ENCODE data around the gene CCDC24. TPM values are rescaled to one million over a fixed set of nuclear protein-coding genes. Genes with fewer than 3 reads are reported as not detected.

CCDC24 gene
- total and polyA plus RNA-seq, 2 donors: 2.8 to 7.2 TPM

DNA sequence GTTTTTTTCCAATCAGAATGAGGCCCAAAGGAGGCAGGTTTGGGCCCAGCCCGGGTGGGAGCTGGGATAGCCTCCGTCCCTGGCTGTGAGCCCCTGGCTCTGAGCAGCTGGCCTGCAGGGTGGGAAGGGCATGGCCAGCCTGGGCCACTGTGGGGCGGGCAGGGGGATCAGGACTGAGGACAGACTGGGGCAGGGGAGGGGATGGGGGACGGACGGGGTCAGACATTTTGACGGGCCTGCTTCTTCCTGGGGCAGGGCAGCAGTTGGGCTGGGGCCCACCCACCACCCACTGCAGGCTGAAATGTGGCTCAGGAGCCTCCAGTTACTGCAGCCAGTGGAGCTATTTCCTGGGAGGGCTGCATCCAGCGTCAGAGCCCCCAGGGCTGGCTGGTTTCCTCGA is 42.4 kb downstream of the CCDC24 start:
- Histone ChIP-seq H3K4me1 (ENCODE audit: insufficient read depth) (peaks cover 3% of the 10 kb centered on the region), H3K36me3 (ENCODE audit: insufficient read depth) (no peaks in the 10 kb centered on the region), H3K27ac (ENCODE audit: low read depth) (no peak overlapping the region), H3K4me3 (ENCODE audit: low read depth, low read length) (no peak overlapping the region)
- 54% methylated on average over 8 of the region's 8 CpGs for WGBS
- DNase-seq (ENCODE audit: extremely low spot score): no peak

DNA sequence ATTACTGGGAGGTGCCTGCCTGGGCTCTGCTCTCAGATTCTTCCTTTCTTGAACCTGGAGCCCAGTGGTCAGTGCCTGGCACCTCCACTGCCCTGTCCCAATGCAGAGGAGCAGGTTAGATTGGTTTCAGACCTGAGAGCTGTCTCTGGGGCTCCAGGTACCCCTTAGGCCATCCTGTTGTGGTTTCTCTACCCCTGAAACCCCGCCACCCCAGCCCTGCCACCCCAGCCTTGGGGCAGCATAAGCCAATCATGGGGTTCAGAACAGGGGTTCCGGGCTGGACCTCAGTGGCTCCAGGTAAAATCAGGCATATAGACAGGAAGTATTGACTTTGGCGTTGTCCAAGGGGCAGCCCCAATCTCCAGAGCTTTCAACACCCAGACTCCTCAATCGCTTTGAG is 43.0 kb downstream of the CCDC24 start:
- no peak overlapping the region for H3K27ac ChIP-seq (ENCODE audit: low read depth)
- no peak overlapping the region for H3K4me3 ChIP-seq (ENCODE audit: low read depth, low read length)
- no peak for DNase-seq (ENCODE audit: extremely low spot score)
- no peaks in the 10 kb centered on the region for H3K36me3 ChIP-seq (ENCODE audit: insufficient read depth)
- 96% methylated on average over 4 of the region's 4 CpGs for WGBS
- peaks cover under 1% of the 10 kb centered on the region for H3K4me1 ChIP-seq (ENCODE audit: insufficient read depth)

DNA sequence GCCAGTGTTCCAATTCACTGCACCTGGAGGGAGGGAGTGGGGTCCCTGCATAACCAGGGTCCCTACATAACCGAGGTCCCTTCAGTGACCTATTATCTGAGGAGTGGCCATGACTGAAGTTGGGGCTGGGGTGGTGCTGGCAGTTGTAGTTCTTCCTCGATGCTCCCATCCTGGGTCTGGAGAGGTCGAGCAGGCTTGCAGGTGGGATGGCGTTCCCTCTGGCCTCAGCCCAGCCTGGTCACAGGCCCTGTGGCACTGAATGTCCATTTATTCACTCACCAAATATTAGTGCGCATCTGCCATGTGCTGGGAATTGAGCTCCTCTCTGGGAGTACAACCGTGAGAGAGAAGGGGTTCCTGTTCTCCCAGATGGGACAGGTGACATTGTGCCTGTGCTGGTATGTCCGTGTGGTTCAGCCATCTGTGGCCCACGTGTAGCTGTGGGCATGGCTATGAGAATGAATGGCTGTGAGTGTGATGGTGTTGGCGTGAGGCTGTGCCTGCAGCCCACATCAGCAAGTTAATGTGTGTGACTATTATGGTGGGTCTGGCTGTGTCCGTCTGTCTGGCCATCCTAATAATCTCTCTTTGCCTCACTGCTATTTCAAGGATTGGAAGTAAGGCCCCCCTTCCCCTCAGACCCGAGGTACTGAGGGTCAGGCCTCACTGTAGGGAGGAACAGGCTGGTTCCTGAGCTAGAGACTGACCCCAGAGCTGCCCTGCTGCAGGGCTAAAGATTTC is 43.7 kb downstream of the CCDC24 start:
- no peak overlapping the region for H3K4me3 ChIP-seq (ENCODE audit: low read depth, low read length)
- no peak overlapping the region for H3K27ac ChIP-seq (ENCODE audit: low read depth)
- WGBS: 71% methylated on average over 11 of the region's 11 CpGs
- H3K4me1 ChIP-seq (ENCODE audit: insufficient read depth): no peaks in the 10 kb centered on the region
- H3K36me3 ChIP-seq (ENCODE audit: insufficient read depth): no peaks in the 10 kb centered on the region
- no peak for DNase-seq (ENCODE audit: extremely low spot score)

DNA sequence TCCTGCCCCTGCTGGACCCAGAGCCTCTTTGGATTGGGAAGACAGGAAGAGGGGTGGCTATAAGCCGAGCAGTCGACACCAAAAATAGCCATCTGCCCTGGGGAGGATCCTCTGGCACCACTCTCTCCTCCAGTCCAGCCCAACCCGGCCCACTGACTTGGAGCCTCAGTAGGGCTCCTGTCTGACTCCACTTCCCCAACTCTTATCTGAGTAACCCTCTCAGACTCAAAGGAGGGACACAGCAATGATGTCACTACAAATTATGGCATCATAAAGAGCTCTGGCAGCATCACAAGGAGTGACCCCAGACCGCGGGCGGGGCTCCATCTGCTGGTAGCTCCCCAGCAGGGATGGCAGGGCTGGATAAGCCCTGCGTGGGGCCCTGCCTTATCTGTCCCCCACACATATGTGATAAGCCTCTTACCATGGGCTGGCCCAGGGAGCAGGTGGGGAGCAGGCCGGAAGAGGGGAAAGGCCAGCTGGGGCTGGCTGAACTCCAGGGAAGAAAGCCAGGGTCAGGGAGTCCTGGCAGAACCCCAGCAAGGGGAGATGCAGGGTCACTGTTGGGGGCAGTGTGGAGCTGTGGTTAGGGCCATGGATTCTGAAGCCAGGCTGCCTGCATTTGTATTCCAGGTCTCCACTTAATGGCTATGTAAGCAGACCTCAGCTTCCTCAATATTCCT is 44.5 kb downstream of the CCDC24 start:
- no peak for DNase-seq (ENCODE audit: extremely low spot score)
- Histone ChIP-seq H3K4me3 (ENCODE audit: low read depth, low read length) (no peak overlapping the region), H3K36me3 (ENCODE audit: insufficient read depth) (no peaks in the 10 kb centered on the region), H3K27ac (ENCODE audit: low read depth) (no peak overlapping the region), H3K4me1 (ENCODE audit: insufficient read depth) (no peaks in the 10 kb centered on the region)
- WGBS: 32% methylated on average over 8 of the region's 8 CpGs

DNA sequence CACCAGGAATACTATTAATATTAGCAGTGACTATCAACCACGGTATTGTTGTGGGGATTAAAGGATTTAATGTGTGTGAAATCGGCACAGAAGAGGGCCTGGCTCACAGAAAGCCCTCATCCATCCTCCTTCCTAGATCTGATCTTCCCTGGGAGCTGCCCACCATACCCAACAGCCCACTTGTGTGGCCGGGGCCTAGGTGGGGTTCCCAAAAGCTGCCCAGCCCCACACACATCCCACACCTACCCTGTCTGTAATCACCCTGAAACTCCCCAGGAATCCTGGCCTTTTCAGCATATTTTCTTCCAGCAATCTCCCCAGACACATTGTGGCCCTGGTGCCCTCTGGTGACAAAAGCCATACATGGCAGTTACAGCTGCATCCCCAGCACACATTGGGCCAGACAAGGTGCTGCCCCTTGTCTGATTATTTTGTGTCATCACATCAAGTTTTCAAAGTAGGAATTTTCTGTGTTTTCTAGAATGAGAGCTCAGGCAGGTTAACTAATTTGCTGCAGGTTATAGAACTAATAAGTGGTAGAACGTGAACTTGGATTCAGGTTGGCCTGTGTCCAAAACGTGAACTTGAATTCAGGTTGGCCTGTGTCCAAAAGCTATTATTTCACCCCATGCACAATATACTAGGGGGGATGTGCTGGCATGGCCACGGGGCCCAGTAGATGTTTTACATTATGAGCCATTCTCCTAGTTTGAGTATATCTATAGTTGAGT is 45.2 kb downstream of the CCDC24 start:
- DNase-seq (ENCODE audit: extremely low spot score): no peak
- Histone ChIP-seq H3K4me1 (ENCODE audit: insufficient read depth) (no peaks in the 10 kb centered on the region), H3K27ac (ENCODE audit: low read depth) (no peak overlapping the region), H3K36me3 (ENCODE audit: insufficient read depth) (no peaks in the 10 kb centered on the region), H3K4me3 (ENCODE audit: low read depth, low read length) (no peak overlapping the region)
- 9% methylated on average over 6 of the region's 6 CpGs for WGBS

DNA sequence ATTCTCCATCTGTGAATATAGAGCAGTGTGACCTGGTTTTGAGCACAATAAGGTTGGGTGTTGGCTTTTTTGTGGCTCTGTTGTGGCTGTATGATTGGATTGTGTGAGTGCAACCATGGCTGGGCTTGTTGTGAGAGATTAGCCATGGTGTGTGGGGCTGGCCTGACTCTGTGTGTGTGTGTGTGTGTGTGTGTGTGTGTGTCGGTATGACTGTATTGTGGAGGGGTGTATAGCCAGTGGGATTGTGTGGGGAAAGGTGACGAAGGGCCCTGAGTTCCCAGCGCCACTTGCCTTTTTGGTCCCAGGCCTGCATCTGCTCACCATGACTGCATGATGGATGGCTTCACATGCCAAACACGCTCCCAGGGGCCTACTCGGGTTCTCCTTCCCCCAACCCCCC is 45.8 kb downstream of the CCDC24 start:
- Histone ChIP-seq H3K27ac (ENCODE audit: low read depth) (no peak overlapping the region), H3K4me3 (ENCODE audit: low read depth, low read length) (no peak overlapping the region), H3K4me1 (ENCODE audit: insufficient read depth) (no peaks in the 10 kb centered on the region), H3K36me3 (ENCODE audit: insufficient read depth) (no peaks in the 10 kb centered on the region)
- WGBS: 75% methylated on average over 5 of the region's 5 CpGs
- DNase-seq (ENCODE audit: extremely low spot score): no peak

DNA sequence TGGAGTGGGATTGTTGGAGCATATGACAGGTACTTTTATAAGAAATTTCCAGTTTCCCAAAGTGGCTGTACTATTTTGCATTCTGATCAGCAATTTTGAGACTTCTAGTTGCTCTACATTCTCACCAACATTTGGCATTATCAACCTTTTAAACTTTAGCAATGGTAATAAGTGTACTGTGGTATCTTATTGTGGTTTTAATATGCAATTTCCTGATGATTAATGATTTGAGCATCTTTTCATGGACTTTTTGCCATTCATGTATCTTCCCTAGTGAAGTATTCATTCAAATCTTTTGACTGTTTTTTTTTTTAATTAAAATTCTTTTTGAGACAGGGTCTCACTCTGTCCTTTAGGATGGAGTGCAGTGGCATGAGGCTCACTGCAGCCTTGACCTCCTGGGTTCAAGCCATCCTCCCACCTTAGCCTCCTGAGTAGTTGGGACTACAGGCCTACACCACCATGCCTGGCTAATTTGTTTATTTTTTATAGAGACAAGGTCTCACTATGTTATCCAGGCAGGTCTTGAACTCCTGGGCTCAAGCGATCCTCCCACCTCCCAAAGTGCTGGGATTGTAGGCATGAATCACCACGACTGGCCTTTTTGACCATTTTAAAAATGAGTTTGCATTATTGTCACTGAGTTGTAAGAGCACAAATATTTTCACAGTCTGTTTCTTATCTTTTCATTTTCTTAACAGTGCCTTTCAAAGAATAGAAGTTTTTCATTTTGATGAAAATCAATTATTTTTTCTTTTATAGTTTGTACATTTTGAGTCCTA is 47.7 kb downstream of the CCDC24 start:
- WGBS: 88% methylated on average over 2 of the region's 2 CpGs
- H3K4me1 ChIP-seq (ENCODE audit: insufficient read depth): no peaks in the 10 kb centered on the region
- H3K27ac ChIP-seq (ENCODE audit: low read depth): no peak overlapping the region
- H3K36me3 ChIP-seq (ENCODE audit: insufficient read depth): no peaks in the 10 kb centered on the region
- H3K4me3 ChIP-seq (ENCODE audit: low read depth, low read length): no peak overlapping the region
- no peak for DNase-seq (ENCODE audit: extremely low spot score)

DNA sequence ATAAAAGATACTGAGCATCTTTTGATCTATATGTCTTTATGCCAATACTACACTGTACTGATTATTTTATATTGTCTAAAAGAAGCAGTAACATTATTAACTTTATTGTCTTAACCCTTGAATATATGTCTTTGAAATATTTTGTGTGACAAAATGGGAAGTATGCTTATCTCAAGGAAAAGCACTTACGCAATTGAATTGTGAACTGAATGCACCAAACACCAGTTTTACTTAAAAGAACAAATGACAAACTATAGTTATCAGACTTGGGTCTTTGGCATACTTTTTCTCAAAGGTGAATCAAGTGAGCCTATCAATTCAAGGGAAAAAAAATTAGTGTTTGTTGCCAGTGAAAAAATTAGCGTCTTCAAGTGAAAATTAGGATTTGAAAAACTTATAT is 49.0 kb downstream of the CCDC24 start:
- DNase-seq (ENCODE audit: extremely low spot score): no peak
- H3K36me3 ChIP-seq (ENCODE audit: insufficient read depth): no peaks in the 10 kb centered on the region
- WGBS: 88% methylated on average over 2 of the region's 2 CpGs
- H3K4me3 ChIP-seq (ENCODE audit: low read depth, low read length): no peak overlapping the region
- no peak overlapping the region for H3K27ac ChIP-seq (ENCODE audit: low read depth)
- no peaks in the 10 kb centered on the region for H3K4me1 ChIP-seq (ENCODE audit: insufficient read depth)

DNA sequence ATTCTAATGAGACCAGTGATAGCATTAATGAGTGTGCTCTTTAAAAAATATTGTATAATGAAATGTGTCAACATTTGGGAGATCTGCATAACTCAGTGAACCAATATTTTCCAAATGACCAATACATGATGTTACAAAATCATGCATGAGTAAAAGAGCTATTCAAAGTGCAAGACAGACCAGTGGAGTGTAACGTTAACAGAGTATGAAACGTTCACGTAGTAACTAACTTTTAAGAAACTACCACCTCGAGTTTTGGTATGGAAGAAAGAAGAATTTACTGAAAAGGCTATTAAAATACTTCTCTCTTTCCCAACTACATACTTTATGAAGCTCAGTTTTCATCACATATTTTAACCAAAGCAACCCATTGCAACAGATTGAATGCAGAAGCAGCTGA is 49.4 kb downstream of the CCDC24 start:
- Histone ChIP-seq H3K27ac (ENCODE audit: low read depth) (no peak overlapping the region), H3K36me3 (ENCODE audit: insufficient read depth) (no peaks in the 10 kb centered on the region), H3K4me1 (ENCODE audit: insufficient read depth) (no peaks in the 10 kb centered on the region), H3K4me3 (ENCODE audit: low read depth, low read length) (no peak overlapping the region)
- 76% methylated on average over 4 of the region's 4 CpGs for WGBS
- DNase-seq (ENCODE audit: extremely low spot score): no peak

DNA sequence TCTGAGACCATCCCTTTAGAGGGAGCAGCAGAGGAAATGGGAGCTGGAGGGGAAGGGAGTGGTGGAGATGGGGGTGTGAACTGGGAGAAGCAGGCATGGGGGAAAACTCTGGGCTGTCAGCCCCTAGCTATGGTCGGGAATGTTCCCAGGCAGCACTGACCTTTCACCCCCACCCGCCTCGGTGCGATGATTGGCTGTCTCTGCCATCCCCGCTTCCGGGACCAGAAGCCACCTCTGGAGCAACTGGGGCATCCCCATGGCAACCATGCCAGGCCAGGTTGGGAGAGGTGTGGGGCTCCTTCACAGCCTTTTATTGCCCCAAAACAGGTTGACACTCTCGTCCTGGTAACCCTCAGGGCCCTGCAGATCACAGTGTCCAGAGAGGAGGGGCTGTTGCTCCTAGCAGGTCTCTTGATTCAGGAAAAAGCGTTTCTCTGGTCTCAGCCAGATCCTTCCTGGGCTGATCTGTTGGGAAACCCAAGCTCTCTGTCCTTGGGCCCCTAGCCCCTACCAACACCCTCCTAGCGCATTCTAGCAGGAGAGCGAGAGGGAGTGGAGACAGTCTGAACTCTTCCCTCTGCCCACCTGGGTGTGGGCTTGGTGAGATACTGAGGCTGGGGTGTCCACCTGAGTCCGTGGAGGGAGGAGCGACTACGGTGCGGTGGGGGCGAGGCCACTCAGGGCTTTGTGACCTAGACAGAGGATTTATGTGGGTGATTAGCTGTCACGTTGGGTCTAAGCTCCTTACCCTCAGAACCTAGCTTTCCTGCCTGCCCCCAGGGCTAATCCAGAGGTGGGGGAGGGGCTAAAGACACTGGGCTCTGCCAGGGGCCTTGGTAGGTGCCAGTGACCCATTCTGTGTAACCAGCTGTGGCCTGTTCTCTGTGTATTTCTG is 52.0 kb downstream of the CCDC24 start:
- Histone ChIP-seq H3K36me3 (ENCODE audit: insufficient read depth) (no peaks in the 10 kb centered on the region), H3K4me3 (ENCODE audit: low read depth, low read length) (no peak overlapping the region), H3K4me1 (ENCODE audit: insufficient read depth) (no peaks in the 10 kb centered on the region), H3K27ac (ENCODE audit: low read depth) (no peak overlapping the region)
- 82% methylated on average over 16 of the region's 16 CpGs for WGBS
- DNase-seq (ENCODE audit: extremely low spot score): no peak

DNA sequence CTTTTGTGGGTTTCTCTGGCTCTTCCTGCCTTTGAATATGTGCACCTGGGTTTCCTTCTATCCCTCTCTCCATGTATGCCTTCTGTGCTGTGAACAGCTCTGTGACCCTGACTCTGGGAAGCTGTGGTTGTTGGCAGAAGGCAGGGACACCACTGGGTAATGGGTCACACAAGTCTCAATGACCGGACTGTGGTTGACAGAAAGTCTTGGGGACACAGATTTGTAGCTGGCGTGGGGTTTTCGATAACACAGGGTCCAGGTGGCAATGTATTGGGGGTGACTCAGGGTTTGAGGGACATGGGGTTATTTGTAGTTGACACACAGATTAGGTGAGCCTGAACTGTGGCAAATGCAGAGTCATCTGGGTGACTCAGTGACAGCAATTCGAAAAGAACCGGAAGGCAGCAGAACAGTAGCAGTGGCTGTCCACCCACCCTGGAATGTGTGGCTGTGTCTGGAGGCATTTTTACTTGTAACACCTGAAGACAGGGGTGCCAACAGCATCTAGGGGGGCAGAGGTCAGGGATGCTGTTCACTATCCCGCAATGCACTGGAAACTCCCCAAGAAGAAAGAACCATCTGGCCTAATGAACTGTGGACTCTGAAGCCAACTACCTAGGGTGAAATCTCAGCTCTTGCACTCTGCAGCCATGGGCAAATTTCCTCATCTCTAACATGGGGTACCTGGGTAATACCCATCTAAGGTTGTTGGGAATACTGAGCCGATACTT is 52.8 kb downstream of the CCDC24 start:
- no peak overlapping the region for H3K4me3 ChIP-seq (ENCODE audit: low read depth, low read length)
- WGBS: 91% methylated on average over 7 of the region's 7 CpGs
- no peaks in the 10 kb centered on the region for H3K36me3 ChIP-seq (ENCODE audit: insufficient read depth)
- no peak overlapping the region for H3K27ac ChIP-seq (ENCODE audit: low read depth)
- no peak for DNase-seq (ENCODE audit: extremely low spot score)
- no peaks in the 10 kb centered on the region for H3K4me1 ChIP-seq (ENCODE audit: insufficient read depth)

DNA sequence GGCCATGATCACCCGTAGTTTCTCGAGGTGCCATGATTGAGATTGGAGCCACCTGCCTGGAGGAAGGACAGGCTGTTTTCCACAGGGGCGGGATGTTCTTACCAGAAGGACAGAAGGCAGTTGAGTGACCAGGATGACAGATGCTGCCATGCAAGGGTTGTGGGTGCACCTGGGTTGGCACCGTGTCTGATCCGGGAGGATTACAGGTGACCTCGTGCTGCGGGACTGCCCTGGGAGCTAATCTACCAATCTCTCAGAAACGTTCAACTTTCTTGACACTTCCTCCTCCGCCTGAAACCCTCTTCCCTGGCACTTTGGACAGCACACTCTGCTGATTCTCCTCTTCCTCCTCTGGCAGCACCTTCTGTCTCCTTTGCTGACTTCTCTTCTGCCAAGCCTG is 53.7 kb downstream of the CCDC24 start:
- Histone ChIP-seq H3K4me1 (ENCODE audit: insufficient read depth) (no peaks in the 10 kb centered on the region), H3K36me3 (ENCODE audit: insufficient read depth) (no peaks in the 10 kb centered on the region), H3K4me3 (ENCODE audit: low read depth, low read length) (no peak overlapping the region), H3K27ac (ENCODE audit: low read depth) (no peak overlapping the region)
- 79% methylated on average over 9 of the region's 9 CpGs for WGBS
- no peak for DNase-seq (ENCODE audit: extremely low spot score)

Measured in urinary bladder (tissue), 4 donors.